SU-DHL-6 (cell line): ENCODE data around the gene CHKA.
A peak's percentile ranks its signal among the peaks of the same experiment; 100 is the strongest.

Source experiments
- H2AFZ ChIP-seq: fragments of 200-600 bp; sonication (generic); 2 replicates; pipeline ENCODE4 v1.6.1; 2014; ENCODE audit warnings: low read depth, mild to moderate bottlenecking, moderate library complexity, mixed read lengths, antibody characterized with exemption, low read length; ENCODE audit not compliant: severe bottlenecking
- H3F3A ChIP-seq: fragments of 200-600 bp; shearing (Covaris generic); 2 replicates; pipeline ENCODE4 v1.6.0; 2016; ENCODE audit warnings: antibody characterized with exemption, mild to moderate bottlenecking; ENCODE audit not compliant: insufficient read depth
- H3K27ac ChIP-seq: fragments of 200-600 bp; sonication (generic); 2 replicates; pipeline ENCODE4 v1.5.1; 2016; ENCODE audit warnings: low read depth, mild to moderate bottlenecking, low read length, moderate library complexity, mixed read lengths
- H3K27me3 ChIP-seq: fragments of 200-600 bp; sonication (generic), shearing (Covaris generic); 2 replicates; pipeline ENCODE4 v1.6.0; 2014; ENCODE audit warnings: mild to moderate bottlenecking, low read length
- H3K36me3 ChIP-seq: fragments of 200-600 bp; sonication (generic); 2 replicates; pipeline ENCODE4 v1.6.1; 2014; ENCODE audit warnings: mild to moderate bottlenecking, low read length, mixed read lengths
- H3K4me2 ChIP-seq: fragments of 300-600, 200-600 bp; shearing (Covaris generic), sonication (generic); 2 replicates; pipeline ENCODE4 v1.6.0; 2014; ENCODE audit warnings: low read length, low read depth, mild to moderate bottlenecking; ENCODE audit not compliant: poor library complexity, severe bottlenecking
- H3K4me3 ChIP-seq: fragments of 200-600 bp; sonication (generic); 2 replicates; pipeline ENCODE4 v1.5.1; 2014; ENCODE audit warnings: antibody characterized with exemption, low read length, mild to moderate bottlenecking, mixed read lengths; ENCODE audit not compliant: insufficient read depth, poor library complexity, severe bottlenecking
- H3K79me2 ChIP-seq: fragments of 200-600 bp; sonication (generic); 2 replicates; pipeline ENCODE4 v1.6.1; 2014; ENCODE audit warnings: mild to moderate bottlenecking, low read length, moderate library complexity; ENCODE audit not compliant: insufficient read depth
- H3K9ac ChIP-seq: fragments of 200-600 bp; sonication (generic); 2 replicates; pipeline ENCODE4 v1.7.0; 2014; ENCODE audit warnings: mild to moderate bottlenecking, low read length
- H3K9me2 ChIP-seq: fragments of 200-600 bp; sonication (generic); replicated peaks from 2 replicates; pipeline ENCODE4 v1.6.1; 2014; ENCODE audit warnings: low read length; ENCODE audit not compliant: insufficient read depth
- H3K9me3 ChIP-seq: fragments of 200-600 bp; sonication (generic); 2 replicates; pipeline ENCODE4 v1.6.1; 2014; ENCODE audit warnings: low read length, mixed read lengths; ENCODE audit not compliant: insufficient read depth
- H4K20me1 ChIP-seq: fragments of 200-600 bp; sonication (generic); 2 replicates; pipeline ENCODE4 v1.6.1; 2014; ENCODE audit warnings: low read depth, mild to moderate bottlenecking, antibody characterized with exemption, low read length, moderate library complexity, mixed read lengths
- CTCF ChIP-seq: fragments of 200-600 bp; sonication (generic); IDR thresholded peaks from one replicate; pipeline ENCODE4 v1.5.1; 2017; ENCODE audit warnings: antibody characterized with exemption, mild to moderate bottlenecking, low read length, moderate library complexity; ENCODE audit not compliant: insufficient read depth, poor library complexity, severe bottlenecking
- EZH2phosphoT487 ChIP-seq: fragments of 200-600 bp; sonication (generic), shearing (Covaris generic); conservative IDR thresholded peaks from 2 replicates; pipeline ENCODE4 v1.6.1; 2018; ENCODE audit warnings: mild to moderate bottlenecking, antibody characterized with exemption, low read length, moderate library complexity, mixed read lengths

CHKA gene

GRCh38 chr11:68099474-68100405 lies 21.4 kb downstream of the CHKA start:
- Histone ChIP-seq H3K9ac (no peak overlapping the region), H4K20me1 (no peaks in the 10 kb centered on the region), H3K4me3 (no peak overlapping the region), H3K27me3 (no peaks in the 10 kb centered on the region), H3K4me2 (peak overlapping the region; percentile 20), H3K79me2 (peaks cover 65% of the 10 kb centered on the region), H3F3A (peaks cover 7% of the 10 kb centered on the region; the same call in 1 of the 2 replicates), H3K9me3 (no peaks in the 10 kb centered on the region), H3K27ac (no peak overlapping the region), H3K36me3 (0 out of 2 replicates have a peak, but pooled peaks cover 2% of the 10 kb centered on the region), H3K9me2 (no peaks in the 10 kb centered on the region), H2AFZ (no peak overlapping the region)
- TF ChIP-seq EZH2phosphoT487 (no peak), CTCF (no peak)

- H3K79me2 ChIP-seq: peaks cover 58% of the 10 kb centered on the region
- 0 out of 2 replicates have a peak, but pooled peaks cover 2% of the 10 kb centered on the region for H3K36me3 ChIP-seq
- TF ChIP-seq CTCF (no peak), EZH2phosphoT487 (no peak)
- H4K20me1 ChIP-seq: no peaks in the 10 kb centered on the region
- no peak overlapping the region for H2AFZ ChIP-seq
- H3K9me3 ChIP-seq: no peaks in the 10 kb centered on the region
- H3K27me3 ChIP-seq: no peaks in the 10 kb centered on the region
- no peak overlapping the region for H3K4me3 ChIP-seq
- peaks cover 7% of the 10 kb centered on the region; the same call in 1 of the 2 replicates for H3F3A ChIP-seq
- peak overlapping the region; percentile 20 for H3K4me2 ChIP-seq
- no peak overlapping the region for H3K27ac ChIP-seq
- H3K9me2 ChIP-seq: no peaks in the 10 kb centered on the region
- no peak overlapping the region for H3K9ac ChIP-seq
Observed at GRCh38 chr11:68099057-68099456, 22.1 kb downstream of the CHKA start.

- no peaks in the 10 kb centered on the region for H3K9me3 ChIP-seq
- no peaks in the 10 kb centered on the region for H3K27me3 ChIP-seq
- H3K4me3 ChIP-seq: no peak overlapping the region
- no peak for TF ChIP-seq EZH2phosphoT487
- no peak for TF ChIP-seq CTCF
- no peak overlapping the region for H2AFZ ChIP-seq
- 0 out of 2 replicates have a peak, but pooled peaks cover 2% of the 10 kb centered on the region for H3K36me3 ChIP-seq
- no peak overlapping the region for H3K4me2 ChIP-seq
- H3K9ac ChIP-seq: no peak overlapping the region
- H3K9me2 ChIP-seq: no peaks in the 10 kb centered on the region
- H3K79me2 ChIP-seq: peaks cover 44% of the 10 kb centered on the region
- H3F3A ChIP-seq: peaks cover 7% of the 10 kb centered on the region; the same call in 1 of the 2 replicates
- H3K27ac ChIP-seq: no peak overlapping the region
- H4K20me1 ChIP-seq: no peaks in the 10 kb centered on the region
Observed at GRCh38 chr11:68096962-68097361, 24.2 kb downstream of the CHKA start.
